Measurements from ENCODE around the gene SLC25A25. TPM values are rescaled to one million over a fixed set of nuclear protein-coding genes. Genes with fewer than 3 reads are reported as not detected.

The SLC25A25 gene
- total and polyA plus RNA-seq, 9 of the 15 experiments (the other 6 are each of a cell fraction or from before 2014, with no cell fraction given), result 0.07 to 35.9 (median 23.2) TPM

GRCh38 chr9:128124451-128124850 is 56.4 kb downstream of the SLC25A25 start:
- H4K20me1 ChIP-seq (replicated peaks; ENCODE audit: control insufficient read depth, insufficient read depth, low read length), result peaks cover 8% of the 10 kb centered on the region; the same call in 1 of the 2 replicates
- peaks cover 10 to 57% of the 10 kb centered on the region in 2 experiments for H3K4me1 ChIP-seq (replicated peaks in 1 of 2; ENCODE audit: control insufficient read depth in 2 of 2, insufficient read depth in 2 of 2, low read length in 2 of 2)
- H3K36me3 ChIP-seq (ENCODE audit: control insufficient read depth, insufficient read depth, low read length), result peaks cover 60% of the 10 kb centered on the region
- FAIRE-seq (no peak), DNase-seq (ENCODE audit: extremely low read depth in 1 of 4, low spot score in 3 of 4) (no peak), ATAC-seq (no peak)
- whole genome bisulfite sequencing (ENCODE audit: insufficient coverage, low coverage, missing lambda C conversion rate), result 82% methylated on average over 7 of the region's 8 CpGs
- H2AFZ ChIP-seq (ENCODE audit: low read depth, low read length), result no peak overlapping the region
- no peak overlapping the region for H3K4me2 ChIP-seq (ENCODE audit: insufficient read depth, low read length)
- no peaks in the 10 kb centered on the region for H3K27me3 ChIP-seq (ENCODE audit: control insufficient read depth in 2 of 2, insufficient read depth in 2 of 2, low read length in 2 of 2)
- intact Hi-C loops (cut with micrococcal nuclease) (loop anchor here (10.0 kb wide), 2 partner anchors 70 to 150 kb away; partner anchors contain the start of genes CIZ1, GOLGA2 and SWI5), in situ Hi-C loops (cut with MboI) (no loop called here)
- H3K9me3 ChIP-seq (replicated peaks; ENCODE audit: control insufficient read depth, insufficient read depth, low read depth, low read length), result no peaks in the 10 kb centered on the region
- BruUV-seq (replicated peaks), result no TSS peak
- ChIA-PET POLR2A (interaction anchor here (0.6 to 1.0 kb wide), 4 partner anchors 8 to 217 kb away, joined by 3 to 7 read pairs (median 4); no protein-coding TSS in a partner anchor), CTCF (ENCODE audit: low intra/inter-chr PET ratio) (interaction anchor here (0.6 to 0.7 kb wide), 3 partner anchors 20 to 431 kb away, joined by 3 read pairs; no protein-coding TSS in a partner anchor)
- no peak overlapping the region for H3K27ac ChIP-seq (ENCODE audit: extremely low read depth, low read depth, low read length)
- no peaks in the 10 kb centered on the region for H3K9me1 ChIP-seq (ENCODE audit: control insufficient read depth, insufficient read depth, low read length)
- TF ChIP-seq CEBPZ (IDR thresholded peaks at IDR 0.05; ENCODE audit: borderline replicate concordance, low read depth, low read length) (no peak), CHAMP1 (IDR thresholded peaks at IDR 0.05) (no peak), ZNF232 (CRISPR knock-in tag; IDR thresholded peaks at IDR 0.05) (no peak), VEZF1 (CRISPR knock-in tag; IDR thresholded peaks at IDR 0.05) (no peak)
- H3K4me3 ChIP-seq, result no peak overlapping the region
- H3K79me2 ChIP-seq (ENCODE audit: control insufficient read depth, insufficient read depth, low read length), result peaks cover 38% of the 10 kb centered on the region
- no peak overlapping the region for H3K9ac ChIP-seq (ENCODE audit: insufficient read depth in 1 of 2, low read depth in 2 of 2, low read length in 2 of 2)
